Keratinocyte (primary cell): Measurements from ENCODE around the gene AAGAB.

Source experiments
- CTCF ChIP-seq, 3 experiments: IDR thresholded peaks in 1 of 3; conservative IDR thresholded peaks in 1 of 3; optimal IDR thresholded peaks in 1 of 3; 2 replicates in 2 of 3; 3 replicates in 1 of 3; pipeline versions ENCODE3 to v1.5.1; 2011; ENCODE audit warnings: low read length in 3 of 3, mild to moderate bottlenecking in 3 of 3, moderate library complexity in 2 of 3, control low read depth in 1 of 3, inconsistent platforms in 1 of 3; ENCODE audit not compliant: insufficient read depth in 2 of 3; ENCODE audit errors: extremely low read depth in 1 of 3
- EZH2 ChIP-seq: IDR thresholded peaks from one replicate; pipeline ENCODE4 v1.6.1; 2012; ENCODE audit warnings: inconsistent platforms, mild to moderate bottlenecking, low read length, moderate library complexity

- TF ChIP-seq CTCF (optimal IDR thresholded peaks at IDR 0.05 in 1 of 3, IDR thresholded peaks at IDR 0.05 in 1 of 3, conservative IDR thresholded peaks at IDR 0.05 in 1 of 3; ENCODE audit: extremely low read depth in 1 of 3, insufficient read depth in 2 of 3, low read length in 3 of 3) (no peak), EZH2 (no peak)
Measured at GRCh38 chr15:67192185-67192820, 62.2 kb downstream of the AAGAB start.
